HepG2 (cell line): ENCODE results near the gene RAD18. TPM values are rescaled to one million over a fixed set of nuclear protein-coding genes. Genes with fewer than 3 reads are reported as not detected.

ENCODE experiments used
- ETV6 ChIP-seq: sonication (generic); formaldehyde crosslinking; conservative IDR thresholded peaks from 2 replicates; pipeline ENCODE4 v1.4.0; 2020; ENCODE audit warnings: missing genetic modification reagents
- FLYWCH1 ChIP-seq: sonication (generic); formaldehyde crosslinking; IDR thresholded peaks from 2 replicates; pipeline ENCODE4 v1.8.1; 2023; ENCODE audit warnings: mild to moderate bottlenecking, missing genetic modification reagents
- KDM4B ChIP-seq: sonication (generic); formaldehyde crosslinking; IDR thresholded peaks from 2 replicates; pipeline ENCODE4 v1.4.0; 2020; ENCODE audit warnings: missing genetic modification reagents
- MAZ ChIP-seq, 2 experiments: sonication (generic) in 1 of 2; formaldehyde crosslinking in 1 of 2; IDR thresholded peaks; 2 replicates each; pipeline versions ENCODE4 v1.5.0 to v1.6.1; 2012 to 2020; ENCODE audit warnings: low read depth in 2 of 2, mild to moderate bottlenecking in 2 of 2, borderline replicate concordance in 1 of 2, improper control_type of control experiment in 1 of 2, low read length in 1 of 2, missing genetic modification reagents in 1 of 2, moderate library complexity in 1 of 2
- NFATC3 ChIP-seq: sonication (generic); formaldehyde crosslinking; IDR thresholded peaks from 2 replicates; pipeline ENCODE4 v1.5.1; 2020; ENCODE audit warnings: mild to moderate bottlenecking, missing genetic modification reagents
- NFIC ChIP-seq: IDR thresholded peaks from 2 replicates; pipeline ENCODE4 v1.6.1; 2012; ENCODE audit warnings: mild to moderate bottlenecking, low read length, inconsistent platforms
- NONO ChIP-seq, 2 experiments: fragments of 450-650 bp in 1 of 2; sonication (generic) in 1 of 2; formaldehyde crosslinking in 1 of 2; IDR thresholded peaks in 1 of 2; conservative IDR thresholded peaks in 1 of 2; 2 replicates each; pipeline versions ENCODE4 v1.6.1 to v1.8.0; 2017 to 2022; ENCODE audit warnings: mild to moderate bottlenecking in 1 of 2, missing genetic modification reagents in 1 of 2, moderate library complexity in 1 of 2
- RBM22 ChIP-seq: fragments of 200-400 bp; formaldehyde crosslinking; optimal IDR thresholded peaks from 2 replicates; pipeline ENCODE3; 2017; ENCODE audit warnings: mild to moderate bottlenecking, low read length, moderate library complexity
- SP2 ChIP-seq: sonication (generic); formaldehyde crosslinking; IDR thresholded peaks from 2 replicates; pipeline ENCODE4 v1.5.1; 2020; ENCODE audit warnings: mild to moderate bottlenecking, missing genetic modification reagents
- TOPORS ChIP-seq: sonication (generic); formaldehyde crosslinking; IDR thresholded peaks from 2 replicates; pipeline ENCODE4 v1.8.0; 2023; ENCODE audit warnings: mild to moderate bottlenecking, missing genetic modification reagents
- ZBTB7B ChIP-seq: sonication (generic); formaldehyde crosslinking; IDR thresholded peaks from 2 replicates; pipeline ENCODE4 v1.4.0; 2020; ENCODE audit warnings: missing genetic modification reagents
- ZEB1 ChIP-seq: IDR thresholded peaks from 2 replicates; pipeline ENCODE4 v1.6.1; 2012; ENCODE audit warnings: mild to moderate bottlenecking, low read depth, inconsistent platforms; ENCODE audit not compliant: insufficient replicate concordance
- ZNF143 ChIP-seq: sonication (generic); formaldehyde crosslinking; IDR thresholded peaks from 2 replicates; pipeline ENCODE4 v1.4.0; 2020; ENCODE audit warnings: missing genetic modification reagents
- ZNF329 ChIP-seq: sonication (generic); formaldehyde crosslinking; IDR thresholded peaks from 2 replicates; pipeline ENCODE4 v1.9.0; 2021; ENCODE audit warnings: low read depth, mild to moderate bottlenecking, missing genetic modification reagents
- ZNF678 ChIP-seq: sonication (generic); formaldehyde crosslinking; IDR thresholded peaks from 2 replicates; pipeline ENCODE4 v1.4.0; 2020; ENCODE audit warnings: mild to moderate bottlenecking, missing genetic modification reagents
- ZSCAN30 ChIP-seq: sonication (generic); formaldehyde crosslinking; IDR thresholded peaks from 2 replicates; pipeline ENCODE4 v1.5.0; 2020; ENCODE audit warnings: mild to moderate bottlenecking, missing genetic modification reagents
- polyA plus RNA-seq, 8 experiments: library from polyadenylated mRNA; depleted of rRNA in 3 of 8; stranded (reverse) in 7 of 8; unstranded in 1 of 8; fragments of >200 nt; fragmentation: Illumina TruSeq in 4 of 8; extraction: Trizol in 4 of 8; gene quantifications; 2 replicates each; pipeline versions ENCODE4 v1.2.1 to v1.2.3, GENCODE V29; 2011 to 2016; ENCODE audit warnings: low read depth in 4 of 8, missing spikeins in 1 of 8, mixed read lengths in 1 of 8; ENCODE audit not compliant: insufficient read depth in 1 of 8
- total RNA-seq, 5 experiments: library from RNA; depleted of rRNA; stranded (reverse); fragments of >200 nt; fragmentation: Illumina TruSeq; extraction: Trizol; gene quantifications; 2 replicates each; pipeline ENCODE4 v1.2.3, GENCODE V29; 2016; ENCODE audit warnings: low read depth in 1 of 5
- TF ChIP-seq, protein P1 (sequence below), 2 experiments: sonication (generic) in 1 of 2; formaldehyde crosslinking in 1 of 2; IDR thresholded peaks; 2 replicates each; pipeline versions ENCODE4 v1.5.1 to v1.6.1; 2011 to 2020; ENCODE audit warnings: borderline replicate concordance in 1 of 2, low read depth in 1 of 2, low read length in 1 of 2, mild to moderate bottlenecking in 1 of 2, missing genetic modification reagents in 1 of 2, moderate library complexity in 1 of 2
- TF ChIP-seq, protein P2 (sequence below): IDR thresholded peaks from 2 replicates; pipeline ENCODE4 v1.6.1; 2016; ENCODE audit warnings: low read depth, borderline replicate concordance
- TF ChIP-seq, protein P3 (sequence below): sonication (generic); formaldehyde crosslinking; IDR thresholded peaks from 2 replicates; pipeline ENCODE4 v1.4.0; 2020; ENCODE audit warnings: missing genetic modification reagents
- TF ChIP-seq, protein P4 (sequence below): IDR thresholded peaks from 2 replicates; pipeline ENCODE4 v1.6.1; 2018; ENCODE audit warnings: missing genetic modification reagents
- TF ChIP-seq, protein P5 (sequence below): sonication (generic); formaldehyde crosslinking; IDR thresholded peaks from 2 replicates; pipeline ENCODE4 v1.4.0; 2020; ENCODE audit warnings: missing genetic modification reagents

RAD18 gene
- total and polyA plus RNA-seq, 2 of the 13 experiments (the other 11 are each of a cell fraction or from before 2014, with no cell fraction given), result 5.9 to 20.7 TPM

DNA sequence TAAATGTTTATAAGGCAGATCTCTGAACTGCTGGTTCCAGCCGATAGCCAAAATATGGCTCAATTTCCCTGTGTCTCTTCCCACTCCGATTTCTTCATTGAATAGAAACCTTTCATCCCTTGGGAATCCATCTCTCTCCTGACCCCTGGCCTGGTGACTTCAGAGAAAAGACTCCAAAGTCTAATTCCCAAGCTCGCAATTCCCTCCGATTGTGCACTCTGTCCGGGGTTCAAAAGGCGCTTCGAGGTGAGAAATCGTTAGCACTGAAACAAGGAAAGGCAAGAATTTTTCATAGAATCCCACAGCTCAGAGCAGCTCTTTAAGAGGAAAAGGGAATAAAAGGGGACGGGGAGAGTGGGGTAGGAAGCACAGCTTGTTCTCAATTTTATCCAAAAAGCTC is 18.4 kb upstream of the RAD18 start (continued):
- TF ChIP-seq, protein P1, sequence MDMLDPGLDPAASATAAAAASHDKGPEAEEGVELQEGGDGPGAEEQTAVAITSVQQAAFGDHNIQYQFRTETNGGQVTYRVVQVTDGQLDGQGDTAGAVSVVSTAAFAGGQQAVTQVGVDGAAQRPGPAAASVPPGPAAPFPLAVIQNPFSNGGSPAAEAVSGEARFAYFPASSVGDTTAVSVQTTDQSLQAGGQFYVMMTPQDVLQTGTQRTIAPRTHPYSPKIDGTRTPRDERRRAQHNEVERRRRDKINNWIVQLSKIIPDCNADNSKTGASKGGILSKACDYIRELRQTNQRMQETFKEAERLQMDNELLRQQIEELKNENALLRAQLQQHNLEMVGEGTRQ (IDR thresholded peaks at IDR 0.05; ENCODE audit: low read depth, low read length), result no peak
- TF ChIP-seq, protein P1 (CRISPR knock-in tag; IDR thresholded peaks at IDR 0.05; ENCODE audit: borderline replicate concordance), result no peak
- TF ChIP-seq ZNF329 (CRISPR knock-in tag), result no peak
- TF ChIP-seq NONO (IDR thresholded peaks at IDR 0.05), result no peak
- no peak for TF ChIP-seq NONO (CRISPR knock-in tag; conservative IDR thresholded peaks at IDR 0.05)
- TF ChIP-seq ZNF143, result no peak
- TF ChIP-seq, protein P2, sequence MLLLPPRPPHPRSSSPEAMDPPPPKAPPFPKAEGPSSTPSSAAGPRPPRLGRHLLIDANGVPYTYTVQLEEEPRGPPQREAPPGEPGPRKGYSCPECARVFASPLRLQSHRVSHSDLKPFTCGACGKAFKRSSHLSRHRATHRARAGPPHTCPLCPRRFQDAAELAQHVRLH, result no peak
- TF ChIP-seq, protein P3, sequence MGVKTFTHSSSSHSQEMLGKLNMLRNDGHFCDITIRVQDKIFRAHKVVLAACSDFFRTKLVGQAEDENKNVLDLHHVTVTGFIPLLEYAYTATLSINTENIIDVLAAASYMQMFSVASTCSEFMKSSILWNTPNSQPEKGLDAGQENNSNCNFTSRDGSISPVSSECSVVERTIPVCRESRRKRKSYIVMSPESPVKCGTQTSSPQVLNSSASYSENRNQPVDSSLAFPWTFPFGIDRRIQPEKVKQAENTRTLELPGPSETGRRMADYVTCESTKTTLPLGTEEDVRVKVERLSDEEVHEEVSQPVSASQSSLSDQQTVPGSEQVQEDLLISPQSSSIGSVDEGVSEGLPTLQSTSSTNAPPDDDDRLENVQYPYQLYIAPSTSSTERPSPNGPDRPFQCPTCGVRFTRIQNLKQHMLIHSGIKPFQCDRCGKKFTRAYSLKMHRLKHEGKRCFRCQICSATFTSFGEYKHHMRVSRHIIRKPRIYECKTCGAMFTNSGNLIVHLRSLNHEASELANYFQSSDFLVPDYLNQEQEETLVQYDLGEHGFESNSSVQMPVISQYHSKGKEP (CRISPR knock-in tag), result no peak
- TF ChIP-seq, protein P4, sequence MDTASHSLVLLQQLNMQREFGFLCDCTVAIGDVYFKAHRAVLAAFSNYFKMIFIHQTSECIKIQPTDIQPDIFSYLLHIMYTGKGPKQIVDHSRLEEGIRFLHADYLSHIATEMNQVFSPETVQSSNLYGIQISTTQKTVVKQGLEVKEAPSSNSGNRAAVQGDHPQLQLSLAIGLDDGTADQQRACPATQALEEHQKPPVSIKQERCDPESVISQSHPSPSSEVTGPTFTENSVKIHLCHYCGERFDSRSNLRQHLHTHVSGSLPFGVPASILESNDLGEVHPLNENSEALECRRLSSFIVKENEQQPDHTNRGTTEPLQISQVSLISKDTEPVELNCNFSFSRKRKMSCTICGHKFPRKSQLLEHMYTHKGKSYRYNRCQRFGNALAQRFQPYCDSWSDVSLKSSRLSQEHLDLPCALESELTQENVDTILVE (CRISPR knock-in tag), result no peak
- TF ChIP-seq NFATC3 (CRISPR knock-in tag), result no peak
- TF ChIP-seq FLYWCH1 (CRISPR knock-in tag), result no peak
- TF ChIP-seq NFIC, result 0 out of 2 replicates have a peak, but pooled peaks have one; percentile 50
- no peak for TF ChIP-seq ZNF678 (CRISPR knock-in tag)
- no peak for TF ChIP-seq KDM4B (CRISPR knock-in tag)
- TF ChIP-seq ETV6, result no peak
- TF ChIP-seq, protein P5, sequence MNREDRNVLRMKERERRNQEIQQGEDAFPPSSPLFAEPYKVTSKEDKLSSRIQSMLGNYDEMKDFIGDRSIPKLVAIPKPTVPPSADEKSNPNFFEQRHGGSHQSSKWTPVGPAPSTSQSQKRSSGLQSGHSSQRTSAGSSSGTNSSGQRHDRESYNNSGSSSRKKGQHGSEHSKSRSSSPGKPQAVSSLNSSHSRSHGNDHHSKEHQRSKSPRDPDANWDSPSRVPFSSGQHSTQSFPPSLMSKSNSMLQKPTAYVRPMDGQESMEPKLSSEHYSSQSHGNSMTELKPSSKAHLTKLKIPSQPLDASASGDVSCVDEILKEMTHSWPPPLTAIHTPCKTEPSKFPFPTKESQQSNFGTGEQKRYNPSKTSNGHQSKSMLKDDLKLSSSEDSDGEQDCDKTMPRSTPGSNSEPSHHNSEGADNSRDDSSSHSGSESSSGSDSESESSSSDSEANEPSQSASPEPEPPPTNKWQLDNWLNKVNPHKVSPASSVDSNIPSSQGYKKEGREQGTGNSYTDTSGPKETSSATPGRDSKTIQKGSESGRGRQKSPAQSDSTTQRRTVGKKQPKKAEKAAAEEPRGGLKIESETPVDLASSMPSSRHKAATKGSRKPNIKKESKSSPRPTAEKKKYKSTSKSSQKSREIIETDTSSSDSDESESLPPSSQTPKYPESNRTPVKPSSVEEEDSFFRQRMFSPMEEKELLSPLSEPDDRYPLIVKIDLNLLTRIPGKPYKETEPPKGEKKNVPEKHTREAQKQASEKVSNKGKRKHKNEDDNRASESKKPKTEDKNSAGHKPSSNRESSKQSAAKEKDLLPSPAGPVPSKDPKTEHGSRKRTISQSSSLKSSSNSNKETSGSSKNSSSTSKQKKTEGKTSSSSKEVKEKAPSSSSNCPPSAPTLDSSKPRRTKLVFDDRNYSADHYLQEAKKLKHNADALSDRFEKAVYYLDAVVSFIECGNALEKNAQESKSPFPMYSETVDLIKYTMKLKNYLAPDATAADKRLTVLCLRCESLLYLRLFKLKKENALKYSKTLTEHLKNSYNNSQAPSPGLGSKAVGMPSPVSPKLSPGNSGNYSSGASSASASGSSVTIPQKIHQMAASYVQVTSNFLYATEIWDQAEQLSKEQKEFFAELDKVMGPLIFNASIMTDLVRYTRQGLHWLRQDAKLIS (CRISPR knock-in tag), result no peak
- no peak for TF ChIP-seq ZEB1
- TF ChIP-seq TOPORS, result peak; percentile 34; the same call in 1 of the 2 replicates
- TF ChIP-seq RBM22, result no peak
- no peak for TF ChIP-seq MAZ (IDR thresholded peaks at IDR 0.05; ENCODE audit: borderline replicate concordance, low read depth, low read length)
- no peak for TF ChIP-seq MAZ (CRISPR knock-in tag; IDR thresholded peaks at IDR 0.05; ENCODE audit: low read depth)
- no peak for TF ChIP-seq SP2 (CRISPR knock-in tag)
- no peak for TF ChIP-seq ZSCAN30 (CRISPR knock-in tag)
- 0 out of 2 replicates have a peak, but pooled peaks have one; percentile 29 for TF ChIP-seq ZBTB7B (CRISPR knock-in tag)
